NCI-H2227 (cell line): ENCODE measurements around the gene SDCBP2.

Experiments used
- DNase-seq: peaks from one replicate; lab custom pipeline; 2025; ENCODE audit not compliant: unreplicated experiment; lab: John Stamatoyannopoulos, UW

Gene SDCBP2

DNA sequence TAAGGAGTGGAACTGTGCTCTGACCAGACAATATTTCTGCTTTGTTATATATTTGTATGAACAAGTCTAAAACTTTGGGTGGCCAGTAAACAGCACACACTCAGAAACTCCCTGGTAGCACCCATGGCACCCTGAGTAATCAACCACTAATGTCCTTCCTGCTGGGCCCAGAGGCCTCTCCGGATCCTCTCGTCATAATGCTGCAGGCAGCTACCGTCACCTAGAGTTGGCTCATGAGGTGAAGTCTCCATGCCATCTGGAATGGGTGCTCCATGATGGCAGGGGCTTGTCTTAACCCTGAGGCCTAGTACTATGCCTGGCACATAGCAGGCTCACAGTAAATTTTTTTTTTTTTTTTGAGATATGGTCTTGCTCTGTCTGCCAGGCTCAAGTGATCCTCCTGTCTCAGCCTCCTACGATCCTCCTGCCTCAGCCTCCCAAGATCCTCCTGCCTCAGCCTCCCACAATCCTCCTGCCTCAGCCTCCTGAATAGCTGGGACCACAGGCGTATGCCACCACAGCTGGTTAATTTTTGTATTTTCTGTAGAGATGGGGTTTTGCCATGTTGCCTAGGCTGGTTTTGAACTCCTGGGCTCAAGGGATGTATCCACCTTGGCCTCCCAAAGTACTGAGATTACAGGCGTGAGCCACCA lies 3.0 kb upstream of the SDCBP2 start:
- no peak for DNase-seq

DNA sequence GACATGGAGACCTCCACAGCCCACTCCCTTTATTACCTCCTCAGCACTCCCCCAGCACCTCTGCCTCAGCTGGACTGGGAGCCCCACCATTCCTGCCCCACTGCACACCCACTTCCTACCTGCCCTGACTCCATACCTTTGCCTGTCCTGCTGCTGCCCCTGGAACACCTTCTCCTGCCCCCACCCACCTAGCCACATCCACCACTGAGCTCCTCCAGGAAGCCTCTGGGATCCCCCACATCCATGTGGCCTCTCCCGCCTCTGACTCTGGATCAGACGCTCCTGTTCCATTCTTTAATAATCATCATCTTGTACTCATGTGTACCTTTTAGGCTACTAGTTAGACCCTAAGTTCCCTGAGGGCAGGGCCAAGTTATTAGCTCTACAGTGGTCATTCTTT lies 2.2 kb upstream of the SDCBP2 start:
- DNase-seq, result no peak

DNA sequence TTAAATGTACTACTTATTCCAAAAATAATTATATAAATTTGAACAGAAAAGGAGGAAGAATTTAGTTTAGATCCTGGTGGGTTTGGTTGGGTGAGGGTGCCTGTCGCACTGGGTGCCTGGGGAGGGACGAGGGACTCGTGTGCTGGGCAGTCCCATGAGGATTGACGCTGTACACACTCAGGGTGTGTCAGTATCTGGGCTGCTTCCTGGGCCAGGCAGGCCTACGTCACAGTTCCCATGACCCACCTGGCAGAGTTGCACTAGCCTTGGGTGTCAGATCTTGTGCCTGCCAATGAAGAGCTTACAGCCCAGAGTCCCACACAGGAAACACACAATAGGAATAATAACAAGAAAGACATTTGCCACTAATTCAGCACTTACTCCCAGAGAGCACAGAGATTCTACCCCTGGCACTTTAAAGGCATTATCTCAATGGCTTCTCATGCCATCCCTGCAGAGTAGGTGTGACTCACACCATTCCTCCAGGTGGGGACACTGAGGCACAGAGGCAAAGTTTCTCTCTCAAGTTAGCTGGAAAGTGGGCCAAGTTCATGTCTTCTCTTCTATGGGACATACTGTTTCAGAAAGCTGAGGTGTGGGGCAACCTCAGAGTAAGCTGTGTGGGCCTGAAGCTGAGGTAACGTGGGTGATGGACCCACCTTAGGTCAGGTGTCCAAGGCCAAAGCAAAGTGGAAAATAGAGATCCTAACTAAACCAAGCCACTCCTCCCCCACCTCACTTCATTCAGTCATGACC lies 1.3 kb upstream of the SDCBP2 start:
- no peak for DNase-seq

DNA sequence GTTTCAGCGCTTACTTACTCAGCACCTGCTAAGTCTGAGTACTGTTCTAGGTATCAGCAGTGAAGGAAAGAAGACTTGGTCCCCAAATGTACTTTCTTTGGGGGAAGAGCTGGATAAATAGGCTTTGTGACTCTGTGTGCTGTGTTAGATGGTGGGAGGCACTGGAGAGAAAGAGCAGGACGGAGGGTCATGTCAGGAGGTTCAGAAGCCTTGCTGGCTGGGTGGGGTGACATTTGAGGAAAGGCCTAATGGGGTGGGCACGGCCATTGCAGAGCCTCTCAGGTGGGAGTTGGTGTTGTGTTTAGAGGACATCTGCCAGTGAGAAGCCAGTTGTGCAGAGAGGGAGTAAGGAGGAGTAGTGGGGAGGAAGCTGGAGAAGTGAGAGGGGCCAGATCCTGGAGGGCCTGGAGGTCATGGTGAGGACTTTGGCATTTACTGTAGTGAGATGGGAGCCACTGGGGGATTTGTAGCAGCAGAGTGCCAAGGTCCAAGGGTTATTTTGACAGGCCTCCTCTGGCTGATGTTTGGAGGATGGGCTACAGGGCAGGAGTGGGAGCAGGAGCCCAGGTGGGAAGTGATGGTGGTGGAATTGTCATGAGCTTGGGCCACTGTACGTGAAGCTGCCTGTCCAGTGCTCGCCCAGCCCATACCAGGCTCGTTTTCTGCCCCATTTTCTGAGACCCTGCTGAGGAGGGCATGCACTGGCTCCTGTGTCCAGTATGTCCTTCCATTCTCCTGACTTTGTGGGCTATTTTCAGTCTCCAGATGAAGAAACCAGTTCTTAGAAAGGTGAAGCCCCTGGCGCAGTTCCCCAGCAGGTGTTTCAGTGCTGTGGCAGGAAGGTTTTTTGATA lies 886 bp downstream of the SDCBP2 start:
- no peak for DNase-seq

DNA sequence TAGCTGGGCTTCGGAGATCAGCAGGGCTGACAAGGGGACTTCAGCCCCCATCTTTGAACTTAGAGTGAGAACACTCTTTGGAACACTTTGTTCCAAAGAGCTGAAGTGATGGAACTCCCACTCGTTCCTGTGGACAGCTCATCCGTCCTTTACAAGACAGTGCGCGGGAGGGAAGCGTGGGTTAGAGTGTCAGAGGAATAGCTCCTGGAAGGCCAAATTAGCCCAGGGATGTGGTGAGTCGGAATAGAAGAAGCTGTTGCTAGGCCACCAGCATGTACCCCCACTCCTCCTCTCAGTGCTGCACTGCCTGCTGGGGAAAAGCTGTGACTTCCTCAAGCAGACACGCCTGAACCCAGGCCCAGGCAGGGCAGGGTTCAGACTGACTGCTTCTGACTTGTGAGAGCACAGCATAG lies 1.7 kb downstream of the SDCBP2 start:
- DNase-seq, result no peak

DNA sequence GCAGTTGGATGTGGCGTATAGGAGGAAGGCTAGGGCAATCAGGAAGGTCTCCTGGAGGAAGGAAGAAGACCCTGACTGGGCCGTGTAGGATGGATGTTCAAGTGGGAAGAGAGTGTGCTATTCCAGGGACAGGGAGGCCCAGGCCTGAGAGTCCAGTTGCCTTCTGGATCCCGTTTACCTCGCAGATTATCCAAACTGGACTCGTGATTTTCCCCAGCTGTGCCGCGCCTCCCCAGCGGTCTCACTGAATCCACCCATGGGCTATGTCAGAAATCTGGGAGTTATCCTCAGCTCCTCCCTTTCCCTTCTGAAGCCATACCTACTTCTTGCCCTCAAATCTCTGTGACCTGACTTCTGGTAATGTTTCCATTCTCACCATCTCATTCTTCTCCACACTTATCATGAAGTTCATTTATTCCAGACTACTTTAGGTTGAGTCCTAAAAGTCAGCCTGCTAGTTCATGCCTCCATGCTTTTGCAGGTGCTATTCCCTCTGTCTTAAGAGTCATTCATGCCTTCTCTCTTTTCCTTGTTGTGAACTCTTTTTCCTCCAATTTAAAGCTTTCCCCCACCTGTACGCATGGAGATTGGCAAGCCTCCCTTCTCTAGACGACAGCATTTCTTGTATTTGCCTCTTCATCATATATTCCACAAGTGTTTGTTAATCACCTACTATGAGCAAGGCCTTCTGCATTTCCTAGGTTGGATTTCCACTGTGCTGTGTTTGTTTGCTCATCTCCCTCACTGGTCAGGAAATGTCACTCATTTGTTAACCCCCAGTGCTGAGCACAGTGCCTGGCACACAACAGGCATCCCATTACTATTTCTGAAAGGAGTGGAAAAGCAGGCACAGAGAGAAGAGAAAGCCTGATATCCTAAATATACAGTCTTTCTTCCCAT lies 2.7 kb downstream of the SDCBP2 start:
- no peak for DNase-seq

DNA sequence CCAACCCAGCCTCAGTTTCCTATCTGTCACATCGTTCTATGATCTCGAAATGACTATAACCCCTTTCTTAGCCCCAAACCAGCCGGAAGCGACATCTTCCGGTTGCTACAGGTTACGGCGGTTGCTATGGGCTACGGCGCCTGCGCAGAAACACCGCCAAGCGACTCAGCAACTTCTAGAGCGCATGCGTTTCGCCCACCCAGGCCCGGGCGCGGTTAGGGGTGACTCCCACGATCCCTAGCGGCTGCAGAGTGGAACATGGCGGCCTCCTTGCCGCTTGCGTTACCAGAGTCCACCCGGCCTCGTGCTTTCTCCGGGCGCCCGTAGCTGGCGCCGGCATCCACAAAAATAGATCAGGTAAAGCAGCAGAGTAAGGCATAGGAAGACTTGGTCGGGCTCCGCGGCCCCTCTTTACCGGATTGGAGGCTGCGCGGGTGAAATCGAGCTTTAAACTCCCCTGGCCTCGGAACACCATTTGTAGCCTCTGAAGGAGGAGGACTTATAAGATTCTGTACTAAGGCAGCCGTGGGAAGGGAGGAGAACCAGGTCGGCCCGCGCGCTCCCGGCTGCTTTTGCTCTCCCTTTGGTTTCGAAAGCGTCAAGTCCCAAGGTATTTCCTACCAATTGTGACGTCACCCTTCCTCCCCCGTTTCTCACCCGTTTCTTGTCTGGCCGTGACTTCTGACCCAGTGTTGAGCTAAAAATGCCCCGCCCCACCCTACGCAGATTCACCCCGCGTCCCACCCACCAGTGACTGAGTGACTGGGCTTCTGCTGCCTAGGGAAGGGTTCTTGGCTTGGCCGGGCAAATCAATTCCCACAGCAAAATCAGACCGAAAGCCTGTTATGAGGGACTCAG lies 3.5 kb downstream of the SDCBP2 start:
- peak; percentile 98 for DNase-seq

DNA sequence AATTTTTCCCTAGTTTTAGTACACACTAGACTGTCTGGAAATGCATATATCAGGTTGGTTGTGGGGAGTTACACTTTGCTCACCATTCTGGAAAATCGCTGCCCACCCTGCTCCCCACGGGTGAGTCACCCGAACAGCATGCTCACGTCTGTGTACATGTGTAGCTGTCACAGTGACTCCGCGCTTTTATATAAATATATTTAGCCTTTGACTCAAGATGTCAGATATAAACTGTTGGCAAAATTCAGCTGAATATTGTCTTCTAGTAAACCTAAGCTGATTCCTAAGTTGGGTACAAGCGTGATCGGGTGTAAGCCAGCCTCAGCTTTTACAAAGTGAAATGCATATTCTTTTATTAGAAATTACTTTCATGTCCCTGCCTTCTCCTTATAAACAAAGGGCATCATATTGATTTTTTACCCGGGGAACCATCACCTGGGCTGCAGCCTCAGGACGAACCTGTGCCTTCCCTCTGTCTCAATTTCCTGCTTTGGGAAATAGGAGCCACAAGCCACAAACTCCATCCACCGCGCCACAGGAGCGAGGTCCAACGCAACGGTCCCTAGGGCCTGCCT lies 4.3 kb downstream of the SDCBP2 start:
- no peak for DNase-seq

DNA sequence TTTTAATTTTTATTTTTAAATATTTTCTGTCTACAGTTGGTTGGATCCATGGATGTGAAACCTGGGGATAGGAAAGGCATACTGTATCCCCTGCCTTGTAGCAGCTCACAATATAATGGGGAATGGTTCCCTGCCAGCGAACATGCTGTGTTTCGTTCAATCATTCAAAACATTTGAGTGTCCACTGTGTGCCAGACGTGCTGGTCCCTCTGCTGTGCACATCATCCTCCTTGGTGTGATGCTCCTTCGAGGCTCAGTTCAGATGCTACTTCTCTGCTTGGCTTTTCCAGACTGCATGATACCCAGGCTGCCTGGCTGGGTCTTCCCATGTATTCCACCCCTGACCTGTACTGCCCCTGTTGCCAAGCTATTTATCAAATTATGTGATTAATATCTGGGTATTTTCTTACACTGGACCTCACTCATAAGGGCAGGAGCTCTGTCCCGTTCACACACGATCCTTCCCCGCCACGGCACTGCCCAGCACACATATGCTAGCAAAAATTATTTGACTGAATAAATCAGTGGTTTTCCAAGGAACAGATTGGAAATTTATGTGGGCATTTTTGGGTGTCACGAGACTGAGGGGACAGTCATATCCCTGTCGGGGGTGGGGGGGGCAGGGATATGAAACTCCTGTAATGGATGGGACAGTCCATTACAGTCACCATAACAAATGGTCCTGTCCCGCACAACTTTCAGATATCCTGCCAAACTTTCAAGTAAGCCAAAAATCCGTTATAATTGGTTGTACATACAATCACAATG lies 4.9 kb downstream of the SDCBP2 start:
- no peak for DNase-seq

DNA sequence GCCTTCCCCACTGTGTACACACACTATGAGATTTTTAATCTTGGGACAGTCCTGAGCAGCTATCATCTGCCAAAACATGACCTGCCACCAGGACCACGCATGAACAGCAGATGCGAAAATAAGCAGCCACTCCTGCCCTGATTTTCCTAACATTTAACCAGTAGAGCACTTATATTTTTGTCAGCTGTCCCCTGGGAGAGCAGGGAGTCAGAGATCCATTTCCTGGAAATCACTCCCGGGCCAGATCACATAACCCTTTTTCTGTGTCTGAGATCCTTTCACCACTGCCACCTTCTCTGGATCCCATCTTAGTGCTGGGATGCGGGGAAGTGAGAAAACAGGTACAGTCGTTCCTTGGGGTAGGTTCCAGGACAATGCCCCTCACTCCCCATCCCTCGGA lies 5.7 kb downstream of the SDCBP2 start:
- DNase-seq, result no peak

DNA sequence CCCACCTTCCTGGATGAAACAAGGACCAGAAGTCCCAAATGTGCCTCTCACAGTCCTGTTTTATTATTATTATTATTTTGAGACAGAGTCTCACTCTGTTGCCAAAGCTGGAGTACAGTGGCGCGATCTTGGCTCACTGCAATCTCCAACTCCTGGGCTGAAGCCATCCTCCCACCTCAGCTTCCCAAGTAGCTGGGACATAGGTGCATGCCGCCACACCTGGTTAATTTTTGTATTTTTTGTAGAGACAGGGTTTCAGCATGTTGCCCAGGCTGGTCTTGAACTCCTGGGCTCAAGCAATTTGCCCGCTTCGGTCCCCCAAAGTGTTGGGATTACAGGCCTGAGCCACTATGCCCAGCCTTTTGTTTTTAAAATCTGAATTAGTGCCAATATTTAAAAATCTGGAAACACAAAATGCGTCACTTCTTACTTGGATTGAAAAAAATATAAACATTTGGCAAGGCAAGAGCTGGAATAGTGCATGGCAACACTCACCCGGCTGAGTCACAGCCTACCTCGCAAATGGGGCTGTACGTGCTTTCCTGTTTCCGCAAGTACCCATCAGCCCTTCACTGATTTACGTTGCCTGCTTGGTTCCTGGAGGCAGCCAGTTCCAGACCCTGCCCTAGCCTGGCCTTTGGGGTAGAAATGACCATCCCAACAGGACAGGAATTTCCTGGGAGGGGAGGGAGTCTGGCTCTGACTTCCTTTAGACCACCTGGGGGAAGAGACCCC lies 6.3 kb downstream of the SDCBP2 start:
- DNase-seq, result no peak

DNA sequence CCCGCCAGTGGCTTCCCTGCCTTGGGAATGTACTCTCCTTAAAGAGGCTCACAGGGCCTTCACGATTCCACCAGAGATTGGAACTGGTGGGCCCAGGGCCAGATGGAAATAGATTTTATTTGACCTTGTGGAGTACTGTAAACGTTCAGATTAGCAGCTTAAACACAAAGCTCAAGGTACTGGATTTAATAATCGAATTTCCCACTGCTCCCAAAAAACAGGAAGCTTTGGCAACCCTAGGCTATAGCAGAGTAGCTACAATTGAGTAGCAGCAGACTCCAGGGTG lies 7.3 kb downstream of the SDCBP2 start:
- no peak for DNase-seq

DNA sequence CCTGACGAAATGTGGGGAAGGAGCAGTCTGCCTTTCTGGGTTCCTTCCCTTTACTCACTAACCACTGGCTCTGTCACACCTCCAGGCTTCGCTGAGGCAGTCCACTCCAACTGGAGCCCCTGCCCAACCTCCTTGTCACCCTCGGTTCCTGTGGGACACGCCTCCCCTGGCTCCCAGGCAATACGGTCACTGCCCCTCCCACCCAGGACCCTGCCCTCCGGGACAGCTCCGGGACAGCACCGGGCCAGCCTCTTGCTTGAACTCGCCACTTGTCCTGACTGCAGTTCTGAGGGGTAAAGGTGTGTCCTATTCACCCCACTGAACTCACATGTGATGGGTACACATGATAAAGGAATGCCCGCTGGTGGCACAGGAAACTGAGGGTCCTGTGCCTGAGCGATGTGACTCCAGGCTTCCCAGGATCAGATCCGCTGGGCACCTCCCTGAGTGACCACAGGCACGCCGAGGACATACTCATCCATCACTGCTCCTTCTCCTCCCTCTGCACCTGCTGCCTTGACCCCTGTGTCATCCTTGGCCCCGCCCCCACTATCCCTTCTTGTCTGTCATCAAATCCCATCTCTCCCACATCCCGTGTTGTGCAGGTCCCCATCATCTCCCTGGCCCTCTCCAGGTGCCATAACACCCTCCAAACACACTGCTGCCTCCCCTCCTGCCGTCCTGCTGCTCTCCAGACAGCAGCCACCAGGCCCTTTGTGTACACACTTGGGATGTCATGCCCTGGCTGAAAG lies 7.9 kb downstream of the SDCBP2 start:
- DNase-seq, result no peak

DNA sequence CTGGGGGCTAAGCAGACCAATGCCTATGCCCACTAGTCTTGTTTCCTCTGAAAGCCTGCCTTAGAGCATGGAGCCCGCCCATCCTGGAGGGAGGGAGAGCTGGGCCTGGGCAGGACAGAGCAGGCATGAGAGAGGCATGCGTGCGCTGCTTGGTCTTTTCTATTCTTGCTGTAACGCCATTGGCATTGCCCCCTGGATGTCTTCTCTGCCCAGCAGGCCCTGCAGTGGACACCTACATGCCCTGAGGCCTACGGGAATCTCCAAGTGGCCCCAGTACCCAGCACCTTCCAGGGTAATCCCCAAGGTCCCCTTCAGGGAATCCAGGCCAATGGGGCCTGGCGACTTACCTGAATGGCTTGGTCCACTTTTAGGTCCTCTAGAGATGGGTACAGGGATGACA lies 8.9 kb downstream of the SDCBP2 start:
- no peak for DNase-seq

DNA sequence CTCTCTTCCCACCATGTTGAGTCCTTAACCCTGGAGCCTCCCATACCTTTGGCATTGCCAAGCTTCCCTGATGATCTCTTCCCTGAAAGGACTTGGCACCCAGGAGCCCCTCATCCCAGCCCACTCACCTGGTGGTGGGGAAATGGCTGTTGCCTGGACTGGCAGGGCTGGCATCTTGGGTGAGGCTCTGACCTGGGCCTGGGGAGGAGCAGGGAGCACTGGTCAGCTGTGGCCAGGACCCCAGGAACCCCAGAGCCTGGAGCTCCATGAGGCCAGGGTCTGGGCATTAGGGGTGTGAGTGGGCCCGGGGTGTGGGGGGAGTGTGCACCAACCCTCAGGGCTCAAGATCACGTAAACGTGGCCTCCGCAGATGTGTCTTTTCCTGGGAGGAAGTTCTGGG lies 9.5 kb downstream of the SDCBP2 start:
- DNase-seq, result no peak

DNA sequence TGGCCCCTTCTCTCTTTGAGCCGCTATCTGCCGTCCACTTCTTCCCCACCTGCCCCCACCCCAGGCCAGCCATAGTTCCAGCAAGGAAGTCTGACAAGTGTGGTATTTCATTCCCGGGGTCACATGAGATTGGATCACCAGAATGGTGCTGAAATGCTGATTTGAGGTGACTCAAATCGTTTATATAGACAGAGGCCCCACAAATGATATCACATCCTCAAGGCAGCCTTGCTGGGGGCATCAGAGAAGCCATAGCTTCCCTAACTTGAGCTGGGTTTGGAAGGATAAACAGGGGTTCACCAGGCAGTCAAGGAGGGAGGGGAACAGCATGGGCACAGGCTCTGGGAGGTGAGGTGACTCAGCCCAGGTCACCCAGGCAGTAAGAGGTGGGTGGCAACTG lies 9.9 kb downstream of the SDCBP2 start:
- DNase-seq, result no peak

DNA sequence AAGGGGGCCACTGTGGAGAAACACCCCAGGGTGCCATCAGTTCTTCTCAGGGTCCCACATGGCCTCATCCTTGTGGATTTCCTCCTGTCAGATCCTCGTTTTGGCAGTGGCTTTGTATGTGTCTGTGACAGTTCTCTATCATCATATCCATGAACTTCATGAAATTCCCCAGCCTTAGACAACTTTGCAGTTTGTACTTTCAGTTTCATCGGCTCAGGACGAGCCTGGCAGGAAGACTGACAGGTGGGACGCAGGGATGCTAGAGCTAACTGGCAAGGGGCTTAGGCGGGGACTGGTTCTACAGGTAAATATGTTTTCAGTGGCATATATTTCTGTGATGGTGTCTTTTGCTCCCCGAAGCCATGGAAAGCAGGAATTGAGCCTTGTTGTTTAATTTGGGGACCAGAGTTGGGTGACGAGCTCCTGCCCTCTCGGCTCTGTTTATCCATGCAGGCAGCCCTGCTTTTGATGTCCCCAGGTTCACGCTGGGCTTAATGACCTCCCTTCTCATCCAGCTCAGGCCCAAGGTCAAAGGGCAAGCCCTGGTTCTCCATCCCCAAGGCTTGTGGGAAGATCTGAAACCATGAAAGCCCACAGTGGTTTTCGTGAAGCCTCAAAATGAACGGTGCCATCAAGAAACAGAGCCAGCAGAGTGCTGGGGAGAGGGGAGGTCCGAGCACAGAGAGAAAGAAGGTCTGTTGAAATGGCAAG lies 11.2 kb downstream of the SDCBP2 start:
- DNase-seq, result no peak
